DOHH2 (cell line): ENCODE measurements around the gene RPS6KA2.

ENCODE experiments used
- H3F3A ChIP-seq: fragments of 200-600 bp; sonication (generic), shearing (Covaris generic); 2 replicates; pipeline ENCODE4 v1.6.0; 2016; ENCODE audit warnings: antibody characterized with exemption, mild to moderate bottlenecking; ENCODE audit not compliant: control insufficient read depth, insufficient read depth
- H3K27ac ChIP-seq: fragments of 200-600 bp; sonication (generic); 2 replicates; pipeline ENCODE4 v1.5.1; 2014; ENCODE audit warnings: low read depth, mild to moderate bottlenecking, low read length, moderate library complexity
- H3K27me3 ChIP-seq: fragments of 200-600 bp; sonication (generic); 2 replicates; pipeline ENCODE4 v1.6.1; 2014; ENCODE audit warnings: mild to moderate bottlenecking, low read length, mixed read lengths; ENCODE audit not compliant: control insufficient read depth
- H3K36me3 ChIP-seq: fragments of 200-600 bp; sonication (generic); 2 replicates; pipeline ENCODE4 v1.6.1; 2014; ENCODE audit warnings: mild to moderate bottlenecking, low read length, moderate library complexity, mixed read lengths; ENCODE audit not compliant: control insufficient read depth
- H3K4me1 ChIP-seq: fragments of 200-600 bp; sonication (generic); 2 replicates; pipeline ENCODE4 v1.6.1; 2014; ENCODE audit warnings: mild to moderate bottlenecking, low read length, mixed read lengths; ENCODE audit not compliant: control insufficient read depth
- H3K4me2 ChIP-seq: fragments of 200-600 bp; sonication (generic); 2 replicates; pipeline ENCODE4 v1.6.0; 2014; ENCODE audit warnings: mild to moderate bottlenecking, low read length, moderate library complexity
- H3K4me3 ChIP-seq: fragments of 200-600 bp; sonication (generic); 2 replicates; pipeline ENCODE4 v1.5.1; 2014; ENCODE audit warnings: mild to moderate bottlenecking, low read length, mixed read lengths
- H3K79me2 ChIP-seq: fragments of 200-600 bp; sonication (generic); 2 replicates; pipeline ENCODE4 v1.6.1; 2014; ENCODE audit warnings: mild to moderate bottlenecking, low read length, mixed read lengths; ENCODE audit not compliant: control insufficient read depth
- H3K9me2 ChIP-seq: fragments of 200-600 bp; sonication (generic); replicated peaks from 2 replicates; pipeline ENCODE4 v1.6.1; 2014; ENCODE audit warnings: mild to moderate bottlenecking, low read length, mixed read lengths; ENCODE audit not compliant: control insufficient read depth
- H3K9me3 ChIP-seq: fragments of 200-600 bp; sonication (generic); 2 replicates; pipeline ENCODE4 v1.6.1; 2014; ENCODE audit warnings: antibody characterized with exemption, low read length, mixed read lengths; ENCODE audit not compliant: control insufficient read depth, insufficient read depth
- H4K20me1 ChIP-seq: fragments of 200-600 bp; sonication (generic); 2 replicates; pipeline ENCODE4 v1.6.0; 2014; ENCODE audit warnings: low read depth, mild to moderate bottlenecking, antibody characterized with exemption, low read length, moderate library complexity; ENCODE audit not compliant: control insufficient read depth, insufficient read depth
- CTCF ChIP-seq: fragments of 200-600 bp; sonication (generic); IDR thresholded peaks from one replicate; pipeline ENCODE4 v1.5.1; 2014; ENCODE audit warnings: antibody characterized with exemption, mild to moderate bottlenecking, low read depth, low read length; ENCODE audit not compliant: poor library complexity, severe bottlenecking
- EZH2phosphoT487 ChIP-seq: fragments of 200-600 bp; sonication (generic); IDR thresholded peaks from 2 replicates; pipeline ENCODE4 v1.6.1; 2017; ENCODE audit warnings: borderline replicate concordance, mild to moderate bottlenecking, antibody characterized with exemption, low read length, moderate library complexity, mixed read lengths

Gene RPS6KA2

GRCh38 chr6:166470029-166470862, 156.8 kb downstream of the RPS6KA2 start:
- Histone ChIP-seq H3F3A (0 out of 2 replicates have a peak, but pooled peaks cover 1% of the 10 kb centered on the region), H3K36me3 (no peaks in the 10 kb centered on the region), H3K4me2 (no peak overlapping the region), H3K79me2 (no peaks in the 10 kb centered on the region), H3K27ac (no peak overlapping the region), H3K9me3 (no peaks in the 10 kb centered on the region), H3K27me3 (no peaks in the 10 kb centered on the region), H3K9me2 (no peaks in the 10 kb centered on the region), H3K4me1 (peaks cover 64% of the 10 kb centered on the region), H4K20me1 (no peaks in the 10 kb centered on the region), H3K4me3 (no peak overlapping the region)
- TF ChIP-seq EZH2phosphoT487 = no peak
- TF ChIP-seq CTCF = no peak

GRCh38 chr6:166469426-166469961, 157.6 kb downstream of the RPS6KA2 start:
- Histone ChIP-seq H3K27me3 (no peaks in the 10 kb centered on the region), H3K36me3 (no peaks in the 10 kb centered on the region), H4K20me1 (no peaks in the 10 kb centered on the region), H3K4me2 (no peak overlapping the region), H3K4me3 (no peak overlapping the region), H3K9me3 (no peaks in the 10 kb centered on the region), H3K9me2 (no peaks in the 10 kb centered on the region), H3K79me2 (peaks cover 2% of the 10 kb centered on the region), H3F3A (peaks cover 9% of the 10 kb centered on the region), H3K4me1 (peaks cover 62% of the 10 kb centered on the region), H3K27ac (no peak overlapping the region)
- TF ChIP-seq EZH2phosphoT487 (no peak), CTCF (no peak)

- Histone ChIP-seq H3K9me2 (no peaks in the 10 kb centered on the region), H3F3A (peaks cover 27% of the 10 kb centered on the region), H4K20me1 (no peaks in the 10 kb centered on the region), H3K4me3 (no peak overlapping the region), H3K79me2 (peaks cover 8% of the 10 kb centered on the region), H3K27ac (no peak overlapping the region), H3K4me2 (no peak overlapping the region), H3K27me3 (no peaks in the 10 kb centered on the region), H3K4me1 (peaks cover 62% of the 10 kb centered on the region), H3K36me3 (no peaks in the 10 kb centered on the region; the same call in 1 of the 2 replicates), H3K9me3 (no peaks in the 10 kb centered on the region)
- TF ChIP-seq EZH2phosphoT487 = no peak
- TF ChIP-seq CTCF = no peak
These were observed 159.5 kb downstream of the RPS6KA2 start for GRCh38 chr6:166467436-166468000.
